GM18498 (cell line): ENCODE results near the gene IL34.

Source experiments
- ATAC-seq: cut with Tn5 transposase; IDR thresholded peaks from one replicate; pipeline ENCODE4 v1.9.1; 2021; ENCODE audit warnings: mild to moderate bottlenecking, moderate library complexity; ENCODE audit not compliant: unreplicated experiment

Gene IL34

GRCh38 chr16:70676675-70677498 is 30.5 kb downstream of the IL34 start:
- no peak for ATAC-seq

- no peak for ATAC-seq
These were observed 31.3 kb downstream of the IL34 start for GRCh38 chr16:70677499-70678120.

GRCh38 chr16:70678121-70678897 is 31.9 kb downstream of the IL34 start:
- ATAC-seq = no peak

DNA sequence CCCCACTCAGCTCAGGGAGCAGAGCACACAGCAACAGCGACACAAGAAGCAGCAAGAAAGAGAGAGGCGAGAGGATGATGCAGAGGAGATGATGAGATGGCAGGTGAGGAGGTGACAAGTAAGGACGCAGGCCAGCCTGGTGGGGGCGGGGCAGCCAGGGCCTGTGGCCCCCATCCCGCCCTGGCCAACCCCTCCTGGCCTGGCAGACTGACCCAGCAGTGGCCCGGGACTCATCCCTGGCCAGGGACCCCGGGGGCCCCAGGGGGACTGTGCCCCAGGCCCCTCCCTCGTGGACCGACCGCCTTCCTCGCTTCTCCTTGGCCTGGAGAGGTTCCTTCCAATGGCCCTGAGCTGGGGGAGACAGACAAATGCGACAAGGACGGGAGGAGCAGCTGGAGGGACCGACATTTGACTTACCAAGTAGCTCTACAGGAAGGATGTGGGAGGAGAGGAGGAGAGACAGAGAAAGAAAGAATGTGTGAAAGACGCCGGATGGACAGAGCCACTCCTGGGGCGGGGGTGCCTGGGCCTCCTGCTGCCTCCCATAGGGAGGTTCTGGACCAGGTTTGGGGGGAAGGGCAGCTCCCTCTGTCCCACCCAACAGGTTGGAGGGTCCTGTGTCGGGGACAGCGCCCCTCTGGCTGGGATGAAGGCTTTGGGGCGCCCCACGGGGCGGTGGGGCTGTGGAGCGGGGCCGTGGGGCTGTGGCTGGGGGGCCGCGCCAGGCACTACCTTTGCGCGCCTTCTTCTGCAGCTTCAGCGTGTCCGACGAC is 32.7 kb downstream of the IL34 start:
- ATAC-seq = no peak

DNA sequence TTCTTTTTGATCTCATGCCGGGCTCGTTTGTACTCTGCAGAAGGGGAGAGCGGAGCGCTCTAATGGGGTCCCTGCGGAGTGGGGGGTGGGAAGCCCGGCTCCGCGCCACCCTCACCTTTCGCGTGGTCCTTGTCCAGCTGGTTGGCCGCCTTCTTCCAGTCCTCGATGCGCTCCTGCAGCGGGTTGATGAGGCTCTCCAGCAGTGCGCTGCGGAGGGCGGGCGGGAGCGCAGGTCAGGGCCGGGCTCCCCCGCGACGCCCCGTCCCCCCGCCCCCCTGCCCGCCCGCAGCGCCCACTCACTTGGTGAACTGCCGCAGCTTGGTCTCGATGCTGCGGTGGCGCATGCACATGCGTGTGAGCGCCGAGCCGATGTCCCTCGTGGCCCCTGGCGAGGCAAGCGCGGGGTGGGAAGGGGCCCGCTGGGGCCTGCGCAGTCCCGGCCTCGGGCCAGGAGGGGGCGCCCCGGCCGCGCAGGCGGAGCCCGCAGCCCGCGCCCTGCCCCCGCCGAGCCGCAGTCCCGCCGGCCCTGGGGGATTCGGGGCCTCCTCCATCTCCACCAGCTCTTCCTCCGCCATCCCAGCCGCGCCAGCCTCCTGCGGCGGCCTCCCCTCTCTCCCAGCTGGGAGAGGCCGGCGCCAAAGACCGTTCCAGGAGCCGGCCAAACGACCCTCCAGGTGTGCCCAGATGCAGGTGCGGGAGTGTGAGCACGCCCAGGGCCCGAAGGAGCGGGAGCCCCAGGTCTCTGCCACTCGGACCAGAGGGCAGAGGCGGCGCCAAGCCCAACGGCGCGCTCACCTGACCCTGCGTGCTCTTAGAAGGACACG is 33.5 kb downstream of the IL34 start:
- ATAC-seq = no peak

GRCh38 chr16:70680495-70681381 is 34.4 kb downstream of the IL34 start:
- no peak for ATAC-seq

- no peak for ATAC-seq
These were observed 35.3 kb downstream of the IL34 start for GRCh38 chr16:70681382-70682238.

DNA sequence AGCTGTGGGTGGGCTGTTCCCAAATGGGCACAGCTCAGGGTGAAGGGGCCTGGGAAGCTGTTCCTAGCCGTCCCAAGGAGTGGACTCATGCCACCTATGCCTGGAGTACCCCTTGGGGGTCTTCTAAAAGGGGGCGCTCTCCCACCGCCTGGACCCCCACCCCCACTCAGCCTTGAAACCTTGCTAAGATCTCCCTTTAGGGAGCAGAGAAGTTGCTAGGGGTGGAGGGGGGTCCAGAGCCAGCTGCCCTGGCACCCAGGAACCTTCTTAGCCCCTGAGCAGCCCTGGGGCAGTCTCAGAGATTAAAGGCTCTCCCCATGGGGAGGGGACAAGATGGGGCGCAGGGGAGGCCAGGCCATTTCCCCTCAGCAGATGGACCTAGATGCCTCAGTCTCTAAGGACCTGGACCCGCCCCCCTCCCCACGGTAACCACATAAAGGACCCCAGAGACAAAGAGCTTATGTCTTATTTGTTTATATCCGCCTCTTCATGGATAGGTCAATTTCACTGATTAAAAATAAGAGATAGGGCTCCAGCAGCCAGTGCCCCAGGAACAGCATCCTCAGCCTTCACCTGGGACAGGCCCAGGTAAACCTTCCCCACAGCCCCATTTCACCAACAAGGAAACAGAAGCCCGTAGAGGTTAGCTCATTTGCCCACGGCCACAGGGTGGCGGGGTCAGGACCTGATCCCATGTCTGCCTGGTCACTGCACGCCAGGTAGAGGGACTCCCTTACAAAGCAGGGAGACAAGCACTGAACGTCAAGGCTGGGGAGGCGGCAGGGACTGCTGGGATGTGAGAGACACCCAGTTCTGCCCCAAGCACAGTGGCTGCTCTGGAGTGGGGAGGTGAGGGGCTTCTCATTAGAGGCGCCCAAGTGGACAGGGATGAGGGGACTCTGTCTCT is 36.1 kb downstream of the IL34 start:
- ATAC-seq = no peak

DNA sequence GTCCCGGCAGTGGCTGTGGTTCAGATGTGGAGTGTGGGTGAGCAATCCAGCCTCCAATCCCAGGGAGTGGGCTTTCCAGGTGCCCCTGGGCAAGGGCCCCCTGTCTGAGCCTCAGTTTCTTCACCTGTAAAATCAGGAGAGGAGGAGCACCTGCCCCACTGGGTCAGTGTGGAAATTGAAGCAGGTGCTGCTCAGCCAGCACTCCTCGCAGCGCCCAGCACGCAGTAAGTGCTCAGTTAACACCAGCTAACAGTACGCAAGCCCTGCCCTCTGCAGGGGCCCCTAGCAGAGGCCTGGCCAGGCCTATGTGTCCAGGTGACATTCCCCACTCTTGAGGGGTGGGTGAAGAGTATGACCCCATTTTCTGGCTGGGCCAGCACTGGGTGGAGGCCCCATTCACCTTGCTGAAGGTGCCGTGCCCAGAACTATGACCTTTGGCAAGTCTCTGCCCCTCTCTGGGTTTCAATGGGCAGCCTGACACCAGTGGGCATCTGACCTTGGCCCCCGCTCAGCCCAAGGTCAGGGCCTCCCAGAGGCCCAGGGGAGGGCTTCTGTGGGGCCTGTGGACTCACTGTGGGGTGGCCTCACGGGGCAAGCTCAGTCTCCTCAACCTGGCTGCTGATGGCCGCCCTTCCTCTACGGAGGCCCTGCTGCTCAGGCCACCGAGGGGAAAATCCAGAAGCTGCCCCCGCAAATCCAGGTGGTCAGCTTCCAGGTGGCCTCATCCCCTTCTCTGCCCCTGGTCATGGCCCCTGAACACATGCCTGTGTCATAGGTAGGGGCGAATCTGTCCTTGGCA is 37.0 kb downstream of the IL34 start:
- no peak for ATAC-seq

- no peak for ATAC-seq
These were observed 38.0 kb downstream of the IL34 start for GRCh38 chr16:70684146-70685060.

DNA sequence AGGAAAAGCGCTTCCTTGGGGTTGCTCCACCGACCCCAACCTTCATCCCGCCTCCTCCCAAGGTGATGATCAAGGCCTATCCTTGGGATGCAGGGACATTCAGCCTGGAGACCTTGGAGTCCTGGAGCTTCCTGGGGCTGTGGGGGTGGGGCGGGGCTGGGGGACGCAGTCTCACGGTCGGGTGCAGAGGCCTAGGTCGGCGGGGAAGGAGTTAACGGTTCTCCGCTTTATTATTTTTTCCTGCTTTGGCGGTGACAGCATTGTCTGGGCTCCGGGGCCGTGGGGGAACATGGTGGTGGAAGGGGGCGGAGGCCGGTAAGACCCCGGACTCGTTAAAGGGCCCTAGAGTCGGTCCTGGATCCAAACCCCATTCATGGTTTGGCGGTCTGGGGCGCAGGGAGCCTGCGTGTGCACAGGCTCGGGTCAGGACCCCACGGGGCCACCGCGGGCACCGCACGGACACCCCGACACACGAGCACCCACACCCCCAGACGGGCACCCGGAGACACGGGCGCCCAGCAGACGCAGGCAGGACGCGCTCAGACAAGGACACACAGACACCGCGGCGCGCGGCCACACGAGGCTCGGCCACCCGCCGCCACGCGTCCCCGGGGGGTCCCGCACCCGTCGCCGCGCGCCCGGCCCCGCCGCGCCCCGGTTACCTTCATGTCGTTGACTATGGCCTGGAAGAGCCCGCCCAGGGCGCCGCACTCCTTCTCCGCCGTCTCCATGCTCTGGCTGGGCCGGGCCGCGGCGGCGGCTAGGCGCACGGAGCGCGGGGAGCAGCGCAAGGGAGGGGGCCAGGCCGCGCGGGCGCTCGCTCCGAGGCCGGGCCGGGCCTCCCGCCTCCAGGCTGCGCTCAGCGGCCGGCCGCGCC is 38.9 kb downstream of the IL34 start:
- ATAC-seq = no peak

DNA sequence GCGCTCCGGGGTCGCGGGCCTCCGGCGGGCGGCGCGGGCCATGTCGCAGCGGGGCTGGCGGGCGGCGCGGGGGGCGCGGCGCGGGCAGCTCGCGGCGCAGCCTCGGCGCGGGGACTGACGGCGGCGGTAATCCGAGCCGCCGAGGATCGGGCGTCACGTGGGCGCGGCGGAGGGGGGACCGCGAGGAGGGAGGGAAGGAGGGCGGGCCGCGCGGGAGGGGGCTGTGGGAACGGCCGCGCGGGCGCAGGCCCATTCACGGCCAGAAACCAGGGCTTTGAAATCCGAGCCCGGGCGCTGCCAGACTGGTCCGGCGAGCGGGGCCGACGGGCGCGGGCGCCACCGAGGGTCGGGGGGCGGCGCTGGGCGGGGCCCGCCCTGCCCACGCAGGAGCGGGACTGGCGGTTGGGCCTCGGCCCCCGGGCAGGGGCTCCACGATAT is 39.6 kb downstream of the IL34 start, which contains the start of gene MTSS2:
Gene MTSS2 (minus strand): TSS at position 116 of the 438 bp plus-strand sequence. CDS start 262 bp downstream, outside the sequence.
- ATAC-seq = no peak

DNA sequence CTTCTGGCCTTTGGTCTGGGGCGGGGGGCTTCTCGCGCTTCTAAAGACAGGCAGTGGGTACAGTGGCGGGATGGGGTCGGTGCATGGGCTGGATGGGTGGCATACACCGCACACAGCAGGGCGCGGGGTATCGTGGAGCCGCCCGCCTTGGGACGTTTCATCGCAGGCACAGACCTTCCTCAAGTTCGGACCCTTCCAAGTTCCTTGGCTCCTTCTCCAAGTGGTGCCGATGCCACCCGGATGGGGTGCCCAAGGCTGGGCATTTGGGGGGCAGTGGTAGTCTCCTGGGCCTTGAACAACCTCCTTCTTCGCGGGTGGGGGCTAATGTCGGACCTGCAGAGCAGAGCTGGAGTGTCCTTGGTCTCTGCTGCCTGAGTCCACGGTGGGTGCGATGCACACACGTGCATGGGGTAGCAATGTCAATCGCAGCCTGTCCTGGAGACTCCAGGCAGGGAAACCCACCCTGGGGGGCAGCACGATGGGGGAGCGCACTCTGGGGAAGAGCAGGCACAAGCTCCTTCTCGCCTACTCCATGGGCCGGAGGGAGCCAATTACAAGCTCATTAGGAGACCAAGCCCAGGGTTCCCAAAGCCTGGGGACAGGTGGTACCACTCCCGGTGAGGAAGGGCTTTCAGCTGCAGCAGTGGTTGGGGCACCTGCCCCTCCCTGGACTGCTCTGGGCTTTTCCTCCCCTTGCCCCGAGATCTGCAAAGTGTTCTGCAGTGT is 40.2 kb downstream of the IL34 start:
- ATAC-seq = no peak
